GM12878 (cell line): Measurements from ENCODE around the gene BCAS3. TPM values are rescaled to one million over a fixed set of nuclear protein-coding genes. Genes with fewer than 3 reads are reported as not detected.
A peak's percentile ranks its signal among the peaks of the same experiment; 100 is the strongest.

ENCODE experiments used
- ATAC-seq: fragments of 200-7000 bp; cut with Tn5 transposase; 3 replicates; pipeline ENCODE4 v1.9.1; 2020; ENCODE audit warnings: mild to moderate bottlenecking, moderate library complexity
- BruUV-seq: library from RNA; stranded (reverse); fragments of 400-500 nt; replicated peaks from 2 replicates; lab custom pipeline; 2021; lab: Mats Ljungman, UMichigan
- CTCF ChIA-PET: fragments of 300-600 bp; sonication (Branson Sonifier 250); formaldehyde crosslinking; extraction: SDS; loops from one replicate; lab custom pipeline; 2021; ENCODE audit warnings: inconsistent platforms; lab: Yijun Ruan, JAX
- POLR2A ChIA-PET: fragments of 350-600 bp; formaldehyde crosslinking; extraction: SDS; loops from one replicate; lab custom pipeline; 2021; ENCODE audit warnings: inconsistent platforms; lab: Charles Lee
- RAD21 ChIA-PET: fragments of 300-600 bp; sonication (Branson Sonifier 250); formaldehyde crosslinking; loops from one replicate; lab custom pipeline; 2023; ENCODE audit warnings: antibody characterized with exemption; ENCODE audit not compliant: unreplicated experiment; lab: Charles Lee
- SMC1A ChIA-PET: fragments of 300-600 bp; sonication (Branson Sonifier 250); formaldehyde crosslinking; loops from one replicate; lab custom pipeline; 2023; ENCODE audit not compliant: unreplicated experiment, uncharacterized antibody; lab: Charles Lee
- DNase-seq: peaks from one replicate; pipeline ENCODE4 v3.0.0-alpha.2; 2011; ENCODE audit warnings: low read depth, low spot score
- FAIRE-seq: peaks from 3 replicates; lab custom pipeline; 2011; peaks lifted over from hg19 to GRCh38; lab: Jason Lieb, UNC
- H2AFZ ChIP-seq: 2 replicates; pipeline ENCODE4 v1.6.0; 2011; ENCODE audit warnings: low read depth, low read length, control low read depth; ENCODE audit not compliant: control insufficient read depth
- H3K27ac ChIP-seq: 2 replicates; pipeline ENCODE4 v1.5.1; 2011; ENCODE audit warnings: control low read depth; ENCODE audit not compliant: control insufficient read depth, insufficient read depth
- H3K27me3 ChIP-seq, 2 experiments: replicated peaks in 1 of 2; 2 replicates each; pipeline versions ENCODE4 v1.6.0 to v1.6.1; 2011; ENCODE audit warnings: low read length in 1 of 2; ENCODE audit not compliant: control insufficient read depth in 2 of 2, insufficient read depth in 2 of 2
- H3K36me3 ChIP-seq, 2 experiments: 2 replicates each; pipeline ENCODE4 v1.5.1; 2011; ENCODE audit warnings: low read length in 1 of 2; ENCODE audit not compliant: control insufficient read depth in 2 of 2, insufficient read depth in 2 of 2
- H3K4me1 ChIP-seq: 2 replicates; pipeline ENCODE4 v1.6.1; 2011; ENCODE audit warnings: mild to moderate bottlenecking, low read length, moderate library complexity, mixed read lengths; ENCODE audit not compliant: control insufficient read depth, insufficient read depth
- H3K4me2 ChIP-seq: 2 replicates; pipeline ENCODE4 v1.6.0; 2011; ENCODE audit warnings: control low read depth; ENCODE audit not compliant: control insufficient read depth, insufficient read depth
- H3K4me3 ChIP-seq: fragments of 200-600 bp; sonication (generic); 2 replicates; pipeline ENCODE4 v1.5.1; 2016
- H3K79me2 ChIP-seq: 2 replicates; pipeline ENCODE4 v1.6.0; 2011; ENCODE audit warnings: low read length; ENCODE audit not compliant: control insufficient read depth, insufficient read depth
- H3K9ac ChIP-seq: 2 replicates; pipeline ENCODE4 v1.8.0; 2011; ENCODE audit warnings: low read length, control low read depth, mixed read lengths; ENCODE audit not compliant: control insufficient read depth, insufficient read depth
- H3K9me3 ChIP-seq: replicated peaks from 3 replicates; pipeline ENCODE4 v1.5.1; 2011; ENCODE audit warnings: mild to moderate bottlenecking, low read length; ENCODE audit not compliant: control insufficient read depth, insufficient read depth
- H4K20me1 ChIP-seq: 2 replicates; pipeline ENCODE4 v1.6.0; 2011; ENCODE audit not compliant: control insufficient read depth, insufficient read depth
- CBX5 ChIP-seq: sonication (generic); IDR thresholded peaks from 2 replicates; pipeline ENCODE4 v1.6.1; 2016; ENCODE audit warnings: low read depth, moderate library complexity, mild to moderate bottlenecking, inconsistent platforms
- EP300 ChIP-seq, 2 experiments: fragments of 150-350 bp in 1 of 2; IDR thresholded peaks; 2 replicates each; pipeline ENCODE4 v1.6.1; 2011 to 2012; ENCODE audit warnings: low read depth in 2 of 2, low read length in 2 of 2, borderline replicate concordance in 1 of 2, improper control_type of control experiment in 1 of 2, inconsistent platforms in 1 of 2; ENCODE audit not compliant: control insufficient read depth in 1 of 2
- FOS ChIP-seq: IDR thresholded peaks from 3 replicates; pipeline ENCODE4 v1.6.1; 2011; ENCODE audit warnings: borderline replicate concordance; ENCODE audit not compliant: insufficient read length; ENCODE audit errors: extremely low read depth
- JUNB ChIP-seq: IDR thresholded peaks from 2 replicates; pipeline ENCODE4 v1.6.1; 2016; ENCODE audit warnings: antibody characterized with exemption, mild to moderate bottlenecking
- POLR2A ChIP-seq: IDR thresholded peaks from 2 replicates; pipeline ENCODE4 v1.6.1; 2011; ENCODE audit warnings: low read depth, mild to moderate bottlenecking, low read length
- STAT3 ChIP-seq: IDR thresholded peaks from 2 replicates; pipeline ENCODE4 v1.6.1; 2011; ENCODE audit warnings: low read depth, low read length, improper control_type of control experiment
- WGBS: methylation state at CpG from one replicate; pipeline ENCODE4 v1.1.6; 2016; ENCODE audit warnings: low lambda C conversion rate; ENCODE audit not compliant: insufficient replicate concordance, insufficient coverage; ENCODE audit errors: missing lambda C conversion rate; 5-methylcytosine and 5-hydroxymethylcytosine counted together
- in situ Hi-C: fragments of 300-500 bp; cut with MboI; formaldehyde crosslinking; loops from 9 replicates; pipeline ENCODE4 v1.14.3; 2018; ENCODE audit warnings: mixed read lengths
- intact Hi-C: fragments of 100-400 bp; cut with micrococcal nuclease; formaldehyde crosslinking; loops from one replicate; pipeline ENCODE4 v1.14.2; 2022; ENCODE audit not compliant: unreplicated experiment
- polyA plus RNA-seq, 11 experiments: library from polyadenylated mRNA; depleted of rRNA in 4 of 11; unstranded in 6 of 11; stranded (reverse) in 5 of 11; fragments of >200 nt; fragmentation: Nextera tagmentation in 4 of 11; fragmentation: Illumina TruSeq in 1 of 11; extraction: Ambion mirVana in 4 of 11; extraction: Trizol in 1 of 11; gene quantifications; 1 replicate in 1 of 11; 2 replicates in 10 of 11; pipeline versions ENCODE4 v1.2.1 to v1.2.3, GENCODE V29; 2011 to 2016; ENCODE audit warnings: inconsistent platforms in 2 of 11, missing spikeins in 2 of 11, low read depth in 1 of 11
- total RNA-seq, 4 experiments: library from RNA; depleted of rRNA in 3 of 4; stranded (reverse); fragments of >200 nt in 3 of 4; fragmentation: Illumina TruSeq in 1 of 4; extraction: Trizol in 1 of 4; gene quantifications; 2 replicates each; pipeline versions ENCODE4 v1.2.1 to v1.2.3, GENCODE V29; 2013 to 2021
- TF ChIP-seq, protein P1 (sequence below): fragments of 450-650 bp; formaldehyde crosslinking; IDR thresholded peaks from 2 replicates; pipeline ENCODE4 v1.5.0; 2022; ENCODE audit warnings: mild to moderate bottlenecking, missing genetic modification characterization
- TF ChIP-seq, protein P2 (sequence below): fragments of 150-350 bp; IDR thresholded peaks from 2 replicates; pipeline ENCODE4 v1.6.1; 2014; ENCODE audit warnings: mild to moderate bottlenecking, low read depth, low read length

Gene BCAS3
- total and polyA plus RNA-seq, 10 of the 15 experiments (the other 5 are each of a cell fraction or from before 2014, with no cell fraction given): 2.1 to 11.0 (median 6.6) TPM

DNA sequence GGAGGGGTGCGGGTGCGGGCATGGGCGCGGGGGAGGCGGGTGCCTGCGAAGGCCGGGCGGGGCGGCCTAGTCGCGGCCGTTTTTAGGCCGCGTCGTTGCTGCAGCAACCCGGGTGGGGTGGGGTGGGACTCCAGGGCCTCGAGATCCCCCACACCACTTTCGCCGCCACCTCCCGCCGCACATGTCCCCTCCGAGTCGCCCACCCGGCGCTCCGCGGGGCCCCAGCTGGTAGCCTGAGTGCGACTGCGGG lies 733.3 kb downstream of the BCAS3 start:
- ChIA-PET POLR2A (no interaction called here), RAD21 (no interaction called here), SMC1A (no interaction called here), CTCF (no interaction called here)
- H3K27me3 ChIP-seq: peaks cover 21 to 38% of the 10 kb centered on the region in 2 experiments
- intact Hi-C loops: no loop called here
- no peaks in the 10 kb centered on the region for H3K79me2 ChIP-seq
- in situ Hi-C loops: loop anchor here (10.0 kb wide), 1 partner anchor 694 kb away; no protein-coding TSS in a partner anchor
- TF ChIP-seq EP300 (IDR thresholded peaks at IDR 0.05; ENCODE audit: borderline replicate concordance in 1 of 2, control insufficient read depth in 1 of 2, low read depth in 2 of 2, low read length in 2 of 2) (no peak), POLR2A (no peak), STAT3 (no peak), JUNB (no peak), CBX5 (no peak), FOS (no peak)
- TF ChIP-seq, protein P1, sequence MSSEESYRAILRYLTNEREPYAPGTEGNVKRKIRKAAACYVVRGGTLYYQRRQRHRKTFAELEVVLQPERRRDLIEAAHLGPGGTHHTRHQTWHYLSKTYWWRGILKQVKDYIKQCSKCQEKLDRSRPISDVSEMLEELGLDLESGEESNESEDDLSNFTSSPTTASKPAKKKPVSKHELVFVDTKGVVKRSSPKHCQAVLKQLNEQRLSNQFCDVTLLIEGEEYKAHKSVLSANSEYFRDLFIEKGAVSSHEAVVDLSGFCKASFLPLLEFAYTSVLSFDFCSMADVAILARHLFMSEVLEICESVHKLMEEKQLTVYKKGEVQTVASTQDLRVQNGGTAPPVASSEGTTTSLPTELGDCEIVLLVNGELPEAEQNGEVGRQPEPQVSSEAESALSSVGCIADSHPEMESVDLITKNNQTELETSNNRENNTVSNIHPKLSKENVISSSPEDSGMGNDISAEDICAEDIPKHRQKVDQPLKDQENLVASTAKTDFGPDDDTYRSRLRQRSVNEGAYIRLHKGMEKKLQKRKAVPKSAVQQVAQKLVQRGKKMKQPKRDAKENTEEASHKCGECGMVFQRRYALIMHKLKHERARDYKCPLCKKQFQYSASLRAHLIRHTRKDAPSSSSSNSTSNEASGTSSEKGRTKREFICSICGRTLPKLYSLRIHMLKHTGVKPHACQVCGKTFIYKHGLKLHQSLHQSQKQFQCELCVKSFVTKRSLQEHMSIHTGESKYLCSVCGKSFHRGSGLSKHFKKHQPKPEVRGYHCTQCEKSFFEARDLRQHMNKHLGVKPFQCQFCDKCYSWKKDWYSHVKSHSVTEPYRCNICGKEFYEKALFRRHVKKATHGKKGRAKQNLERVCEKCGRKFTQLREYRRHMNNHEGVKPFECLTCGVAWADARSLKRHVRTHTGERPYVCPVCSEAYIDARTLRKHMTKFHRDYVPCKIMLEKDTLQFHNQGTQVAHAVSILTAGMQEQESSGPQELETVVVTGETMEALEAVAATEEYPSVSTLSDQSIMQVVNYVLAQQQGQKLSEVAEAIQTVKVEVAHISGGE (CRISPR knock-in tag): no peak
- TF ChIP-seq, protein P2, sequence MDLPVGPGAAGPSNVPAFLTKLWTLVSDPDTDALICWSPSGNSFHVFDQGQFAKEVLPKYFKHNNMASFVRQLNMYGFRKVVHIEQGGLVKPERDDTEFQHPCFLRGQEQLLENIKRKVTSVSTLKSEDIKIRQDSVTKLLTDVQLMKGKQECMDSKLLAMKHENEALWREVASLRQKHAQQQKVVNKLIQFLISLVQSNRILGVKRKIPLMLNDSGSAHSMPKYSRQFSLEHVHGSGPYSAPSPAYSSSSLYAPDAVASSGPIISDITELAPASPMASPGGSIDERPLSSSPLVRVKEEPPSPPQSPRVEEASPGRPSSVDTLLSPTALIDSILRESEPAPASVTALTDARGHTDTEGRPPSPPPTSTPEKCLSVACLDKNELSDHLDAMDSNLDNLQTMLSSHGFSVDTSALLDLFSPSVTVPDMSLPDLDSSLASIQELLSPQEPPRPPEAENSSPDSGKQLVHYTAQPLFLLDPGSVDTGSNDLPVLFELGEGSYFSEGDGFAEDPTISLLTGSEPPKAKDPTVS: no peak
- H3K36me3 ChIP-seq: no peaks in the 10 kb centered on the region
- no peak for ATAC-seq
- DNase-seq: no peak
- WGBS: no CpG with 5 or more reads among the region's 29 CpGs
- no peak overlapping the region for H3K4me3 ChIP-seq
- H3K4me2 ChIP-seq: peak overlapping the region; percentile 78; the same call in 1 of the 2 replicates
- no TSS peak for BruUV-seq
- H3K9me3 ChIP-seq: peaks cover 1% of the 10 kb centered on the region; the same call in 1 of the 3 replicates
- H2AFZ ChIP-seq: no peak overlapping the region
- H3K4me1 ChIP-seq: peaks cover 4% of the 10 kb centered on the region; the same call in 1 of the 2 replicates
- FAIRE-seq: no peak
- no peaks in the 10 kb centered on the region for H4K20me1 ChIP-seq
- no peak overlapping the region for H3K9ac ChIP-seq
- no peak overlapping the region for H3K27ac ChIP-seq
